Glutamatergic neuron (in vitro differentiated cells): ENCODE data around the gene MMP2. TPM values are rescaled to one million over a fixed set of nuclear protein-coding genes. Genes with fewer than 3 reads are reported as not detected.

Experiments
- DNase-seq: peaks from one replicate; pipeline ENCODE4 v3.0.0; 2022
- H3K27ac Mint-ChIP-seq: one replicate; pipeline ENCODE4 v1.8.0; 2020; ENCODE audit warnings: mild to moderate bottlenecking, mixed read lengths, inconsistent platforms; ENCODE audit not compliant: unreplicated experiment
- H3K27me3 Mint-ChIP-seq: one replicate; pipeline ENCODE4 v1.8.0; 2020; ENCODE audit warnings: mild to moderate bottlenecking, moderate library complexity, mixed read lengths, inconsistent platforms; ENCODE audit not compliant: unreplicated experiment
- H3K36me3 Mint-ChIP-seq: one replicate; pipeline ENCODE4 v1.8.0; 2020; ENCODE audit warnings: mild to moderate bottlenecking, mixed read lengths, inconsistent platforms; ENCODE audit not compliant: unreplicated experiment
- H3K4me1 Mint-ChIP-seq: one replicate; pipeline ENCODE4 v1.8.0; 2020; ENCODE audit warnings: mild to moderate bottlenecking, low read depth, mixed read lengths, inconsistent platforms; ENCODE audit not compliant: unreplicated experiment
- H3K4me3 Mint-ChIP-seq: one replicate; pipeline ENCODE4 v1.8.0; 2020; ENCODE audit warnings: mild to moderate bottlenecking, mixed read lengths, inconsistent platforms; ENCODE audit not compliant: unreplicated experiment
- H3K9me3 Mint-ChIP-seq: one replicate; pipeline ENCODE4 v1.8.0; 2020; ENCODE audit warnings: mild to moderate bottlenecking, moderate library complexity, mixed read lengths, inconsistent platforms; ENCODE audit not compliant: unreplicated experiment
- total RNA-seq: library from RNA; stranded (reverse); fragmentation: NEBNext Ultra II Directional; extraction: Animal tissue kit (Norgen Biotek cat#: 25700); gene quantifications from one replicate; pipeline ENCODE4 v1.2.1, GENCODE V29; 2021; ENCODE audit not compliant: unreplicated experiment
- TF ChIP-seq, protein P1 (sequence below): fragments of 200-600 bp; sonication (generic); IDR thresholded peaks from one replicate; pipeline ENCODE4 v1.5.0; 2021; ENCODE audit not compliant: partially characterized antibody, unreplicated experiment

MMP2 gene
- total RNA-seq, 1 donor from 2014 or later: 7.0 TPM

DNA sequence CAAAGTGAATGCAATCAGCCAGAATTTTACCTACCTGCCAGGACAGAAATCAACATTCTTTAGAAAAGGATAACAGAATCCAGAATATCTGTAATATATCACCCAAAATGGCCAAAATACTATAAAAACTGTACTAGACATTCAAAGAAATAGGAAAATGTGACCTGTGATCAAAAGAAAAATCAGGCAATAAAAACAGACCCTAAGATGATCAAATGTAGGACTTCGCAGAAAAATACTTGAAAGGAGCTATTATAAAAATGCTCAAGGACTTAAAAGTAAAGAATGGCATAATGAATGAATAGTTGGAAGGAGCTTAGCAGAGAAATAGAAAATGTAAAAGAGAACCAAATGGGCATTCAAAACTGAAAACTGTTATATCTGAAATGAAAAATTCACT is 33.9 kb downstream of the MMP2 start:
- Mint-ChIP-seq H3K27ac (no peak overlapping the region), H3K4me3 (no peak overlapping the region), H3K27me3 (peaks cover 8% of the 10 kb centered on the region), H3K4me1 (peaks cover 4% of the 10 kb centered on the region), H3K36me3 (no peaks in the 10 kb centered on the region), H3K9me3 (no peaks in the 10 kb centered on the region)
- no peak for DNase-seq
- TF ChIP-seq, protein P1, sequence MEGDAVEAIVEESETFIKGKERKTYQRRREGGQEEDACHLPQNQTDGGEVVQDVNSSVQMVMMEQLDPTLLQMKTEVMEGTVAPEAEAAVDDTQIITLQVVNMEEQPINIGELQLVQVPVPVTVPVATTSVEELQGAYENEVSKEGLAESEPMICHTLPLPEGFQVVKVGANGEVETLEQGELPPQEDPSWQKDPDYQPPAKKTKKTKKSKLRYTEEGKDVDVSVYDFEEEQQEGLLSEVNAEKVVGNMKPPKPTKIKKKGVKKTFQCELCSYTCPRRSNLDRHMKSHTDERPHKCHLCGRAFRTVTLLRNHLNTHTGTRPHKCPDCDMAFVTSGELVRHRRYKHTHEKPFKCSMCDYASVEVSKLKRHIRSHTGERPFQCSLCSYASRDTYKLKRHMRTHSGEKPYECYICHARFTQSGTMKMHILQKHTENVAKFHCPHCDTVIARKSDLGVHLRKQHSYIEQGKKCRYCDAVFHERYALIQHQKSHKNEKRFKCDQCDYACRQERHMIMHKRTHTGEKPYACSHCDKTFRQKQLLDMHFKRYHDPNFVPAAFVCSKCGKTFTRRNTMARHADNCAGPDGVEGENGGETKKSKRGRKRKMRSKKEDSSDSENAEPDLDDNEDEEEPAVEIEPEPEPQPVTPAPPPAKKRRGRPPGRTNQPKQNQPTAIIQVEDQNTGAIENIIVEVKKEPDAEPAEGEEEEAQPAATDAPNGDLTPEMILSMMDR: no peak

DNA sequence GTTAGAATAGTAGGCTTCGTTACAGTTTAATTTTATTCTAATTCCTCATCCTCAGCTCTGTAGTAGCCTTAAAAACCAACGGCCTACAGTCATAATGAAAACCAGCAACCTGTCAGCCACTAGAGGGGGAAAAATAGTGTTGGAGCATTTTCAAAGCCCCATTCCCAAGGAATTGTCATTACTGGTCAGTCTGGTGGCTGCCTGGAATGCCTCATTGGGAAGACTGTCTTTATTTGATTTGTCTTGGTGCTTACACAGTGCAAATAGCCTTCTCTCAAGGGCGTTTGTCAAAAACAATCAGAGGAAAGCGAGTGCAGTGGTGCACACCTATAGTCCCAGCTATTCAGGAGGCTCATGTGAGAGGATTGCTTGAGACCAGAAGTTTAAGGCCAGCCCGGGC is 34.6 kb downstream of the MMP2 start:
- Mint-ChIP-seq H3K4me3 (no peak overlapping the region), H3K4me1 (peaks cover 4% of the 10 kb centered on the region), H3K27me3 (peaks cover 7% of the 10 kb centered on the region), H3K36me3 (no peaks in the 10 kb centered on the region), H3K9me3 (no peaks in the 10 kb centered on the region), H3K27ac (no peak overlapping the region)
- DNase-seq: no peak
- TF ChIP-seq, protein P1: no peak

DNA sequence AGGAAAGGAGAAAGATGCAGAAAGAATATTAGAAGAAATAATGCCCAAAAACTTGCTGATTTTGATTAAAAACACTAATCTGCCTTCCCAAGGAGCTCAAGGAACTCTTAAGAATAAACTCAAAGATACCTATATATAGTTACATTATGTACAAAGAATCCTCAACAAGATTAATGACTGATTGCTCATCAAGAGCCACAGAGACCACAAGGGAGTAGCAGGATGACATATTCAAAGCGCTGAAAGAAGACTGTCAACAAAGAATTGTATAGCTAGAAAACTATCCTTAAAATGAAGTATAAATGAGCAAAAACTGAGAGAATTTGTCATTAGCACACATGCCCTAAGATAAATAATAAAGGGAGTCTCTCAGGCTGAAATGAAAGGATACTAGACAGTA is 36.1 kb downstream of the MMP2 start:
- H3K9me3 Mint-ChIP-seq: no peaks in the 10 kb centered on the region
- no peaks in the 10 kb centered on the region for H3K4me1 Mint-ChIP-seq
- H3K4me3 Mint-ChIP-seq: no peak overlapping the region
- H3K27me3 Mint-ChIP-seq: no peaks in the 10 kb centered on the region
- TF ChIP-seq, protein P1: no peak
- no peaks in the 10 kb centered on the region for H3K36me3 Mint-ChIP-seq
- no peak overlapping the region for H3K27ac Mint-ChIP-seq
- no peak for DNase-seq

DNA sequence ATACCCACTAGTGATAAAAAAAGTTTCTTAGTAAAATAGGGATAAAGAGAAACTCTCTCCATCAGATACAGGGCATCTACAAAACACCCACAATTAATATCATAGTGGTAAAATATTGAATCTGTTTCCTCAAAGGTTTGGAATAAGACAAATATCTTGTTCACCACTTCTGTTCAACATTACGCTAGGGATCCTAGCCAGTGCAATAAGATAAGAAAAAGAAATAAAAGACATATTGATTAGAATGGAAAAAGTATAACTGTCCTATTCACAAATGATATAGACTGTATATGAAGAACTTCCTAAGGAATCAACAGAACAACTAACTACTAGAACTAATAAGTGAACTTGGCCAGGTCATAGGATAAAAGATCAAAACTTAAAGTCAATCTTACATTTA is 42.8 kb downstream of the MMP2 start:
- Mint-ChIP-seq H3K9me3 (no peaks in the 10 kb centered on the region), H3K4me3 (no peak overlapping the region), H3K36me3 (peaks cover 8% of the 10 kb centered on the region), H3K4me1 (no peaks in the 10 kb centered on the region), H3K27ac (no peak overlapping the region), H3K27me3 (no peaks in the 10 kb centered on the region)
- no peak for DNase-seq
- TF ChIP-seq, protein P1: no peak

DNA sequence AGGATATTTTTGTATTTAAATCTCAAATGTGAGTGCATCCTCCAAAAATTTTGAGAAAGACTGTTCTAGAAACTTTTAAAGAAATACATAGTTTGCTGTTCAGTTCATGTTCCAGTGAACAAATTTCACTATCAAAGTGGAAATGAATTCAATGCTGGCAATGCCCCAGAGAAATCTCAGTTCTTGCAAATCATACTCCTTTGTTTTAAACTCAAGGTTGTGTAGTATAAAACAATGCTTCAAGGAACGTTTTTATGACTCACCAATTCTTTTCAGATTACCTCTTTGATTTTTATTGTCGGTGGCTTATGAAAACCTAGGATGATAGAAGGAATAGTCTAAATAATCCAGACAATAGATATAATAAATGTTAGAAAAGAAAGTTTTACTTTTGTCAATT is 47.4 kb downstream of the MMP2 start:
- TF ChIP-seq, protein P1: no peak
- no peak overlapping the region for H3K27ac Mint-ChIP-seq
- H3K4me3 Mint-ChIP-seq: no peak overlapping the region
- no peaks in the 10 kb centered on the region for H3K9me3 Mint-ChIP-seq
- H3K36me3 Mint-ChIP-seq: peaks cover 8% of the 10 kb centered on the region
- no peaks in the 10 kb centered on the region for H3K4me1 Mint-ChIP-seq
- H3K27me3 Mint-ChIP-seq: no peaks in the 10 kb centered on the region
- no peak for DNase-seq
